ENCODE results near the gene C2CD2. TPM values are rescaled to one million over a fixed set of nuclear protein-coding genes. Genes with fewer than 3 reads are reported as not detected.
A peak's percentile ranks its signal among the peaks of the same experiment; 100 is the strongest.

The C2CD2 gene
- total RNA-seq, 2 experiments from 2014 or later: 7.0 to 8.8 TPM

- Mint-ChIP-seq H3K36me3 (ENCODE audit: low read depth) (peaks cover 7% of the 10 kb centered on the region), H3K9me3 (no peaks in the 10 kb centered on the region), H3K4me1 (no peaks in the 10 kb centered on the region), H3K27ac (no peak overlapping the region), H3K4me3 (no peak overlapping the region), H3K27me3 (no peaks in the 10 kb centered on the region)
- ChIA-PET POLR2A (interaction anchor here (0.6 kb wide), 1 partner anchor 161 kb away, joined by 3 read pairs; no protein-coding TSS in a partner anchor), CTCF (no interaction called here)
- no peak for DNase-seq
Measured at GRCh38 chr21:41850085-41850484, 103.7 kb downstream of the C2CD2 start.

GRCh38 chr21:41848958-41849580 is 104.7 kb downstream of the C2CD2 start:
- Mint-ChIP-seq H3K36me3 (ENCODE audit: low read depth) (peaks cover 4% of the 10 kb centered on the region), H3K27me3 (no peaks in the 10 kb centered on the region), H3K4me3 (no peak overlapping the region), H3K4me1 (no peaks in the 10 kb centered on the region), H3K27ac (no peak overlapping the region), H3K9me3 (no peaks in the 10 kb centered on the region)
- POLR2A ChIA-PET: no interaction called here
- no peak for DNase-seq
- CTCF ChIA-PET: interaction anchor here (1.1 kb wide), 1 partner anchor 19 kb away, joined by 3 read pairs; no protein-coding TSS in a partner anchor

- H3K36me3 Mint-ChIP-seq (ENCODE audit: low read depth): peaks cover 5% of the 10 kb centered on the region
- H3K9me3 Mint-ChIP-seq: no peaks in the 10 kb centered on the region
- ChIA-PET CTCF (interaction anchor here (1.1 kb wide), 1 partner anchor 19 kb away, joined by 3 read pairs; no protein-coding TSS in a partner anchor), POLR2A (no interaction called here)
- no peak overlapping the region for H3K4me3 Mint-ChIP-seq
- H3K27ac Mint-ChIP-seq: no peak overlapping the region
- no peak for DNase-seq
- no peaks in the 10 kb centered on the region for H3K27me3 Mint-ChIP-seq
- no peaks in the 10 kb centered on the region for H3K4me1 Mint-ChIP-seq
Measured at GRCh38 chr21:41848533-41848932, 105.3 kb downstream of the C2CD2 start.

- POLR2A ChIA-PET: no interaction called here
- no peaks in the 10 kb centered on the region for H3K27me3 Mint-ChIP-seq
Measured at GRCh38 chr21:41847066-41847804, 106.6 kb downstream of the C2CD2 start.

DNA sequence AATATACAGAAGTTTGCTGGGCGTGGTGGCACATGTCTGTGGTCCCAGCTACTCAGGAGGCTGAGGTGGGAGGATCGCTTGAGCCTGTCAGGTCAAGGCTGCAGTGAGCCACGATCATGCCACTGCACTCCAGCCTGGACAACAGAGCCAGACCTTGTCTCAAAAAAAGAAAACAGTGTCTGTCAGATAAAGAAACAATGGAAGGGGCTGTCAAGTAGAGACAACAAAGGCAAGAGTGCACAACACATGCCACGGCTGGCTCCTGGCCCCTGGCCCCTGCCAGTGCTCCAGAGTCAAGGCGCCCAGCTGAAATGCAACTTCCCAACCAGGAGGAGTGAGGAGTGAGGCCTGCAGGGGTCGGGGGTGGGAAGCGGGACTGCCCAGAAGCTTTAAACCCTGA is 107.3 kb downstream of the C2CD2 start:
- Mint-ChIP-seq H3K27me3 (no peaks in the 10 kb centered on the region), H3K9me3 (no peaks in the 10 kb centered on the region), H3K27ac (no peak overlapping the region), H3K4me3 (no peak overlapping the region), H3K4me1 (no peaks in the 10 kb centered on the region), H3K36me3 (ENCODE audit: low read depth) (peaks cover 14% of the 10 kb centered on the region)
- ChIA-PET CTCF (interaction anchor here (1.2 kb wide), 1 partner anchor 8 kb away, joined by 4 read pairs; no protein-coding TSS in a partner anchor), POLR2A (no interaction called here)
- DNase-seq: no peak

More at GRCh38 chr21:41847066-41847804, 106.6 kb downstream of the C2CD2 start:
- no peak overlapping the region for H3K4me3 Mint-ChIP-seq
- H3K9me3 Mint-ChIP-seq: no peaks in the 10 kb centered on the region
- no peak overlapping the region for H3K27ac Mint-ChIP-seq
- CTCF ChIA-PET: interaction anchor here (1.2 kb wide), 1 partner anchor 9 kb away, joined by 4 read pairs; no protein-coding TSS in a partner anchor
- peaks cover 10% of the 10 kb centered on the region for H3K36me3 Mint-ChIP-seq (ENCODE audit: low read depth)
- DNase-seq: no peak
- H3K4me1 Mint-ChIP-seq: no peaks in the 10 kb centered on the region

GRCh38 chr21:41846033-41846317 is 107.8 kb downstream of the C2CD2 start:
- H3K4me3 Mint-ChIP-seq: no peak overlapping the region
- DNase-seq: no peak
- H3K36me3 Mint-ChIP-seq (ENCODE audit: low read depth): peaks cover 18% of the 10 kb centered on the region
- ChIA-PET POLR2A (no interaction called here), CTCF (no interaction called here)
- H3K9me3 Mint-ChIP-seq: peaks cover 4% of the 10 kb centered on the region
- H3K27ac Mint-ChIP-seq: peak overlapping the region; percentile 3
- no peaks in the 10 kb centered on the region for H3K27me3 Mint-ChIP-seq
- H3K4me1 Mint-ChIP-seq: no peaks in the 10 kb centered on the region

- no peak overlapping the region for H3K27ac Mint-ChIP-seq
- peaks cover 7% of the 10 kb centered on the region for H3K9me3 Mint-ChIP-seq
- H3K4me1 Mint-ChIP-seq: no peaks in the 10 kb centered on the region
- H3K27me3 Mint-ChIP-seq: no peaks in the 10 kb centered on the region
- ChIA-PET CTCF (no interaction called here), POLR2A (no interaction called here)
- no peak overlapping the region for H3K4me3 Mint-ChIP-seq
- peaks cover 19% of the 10 kb centered on the region for H3K36me3 Mint-ChIP-seq (ENCODE audit: low read depth)
- DNase-seq: no peak
Measured at GRCh38 chr21:41845310-41846032, 108.3 kb downstream of the C2CD2 start.

DNA sequence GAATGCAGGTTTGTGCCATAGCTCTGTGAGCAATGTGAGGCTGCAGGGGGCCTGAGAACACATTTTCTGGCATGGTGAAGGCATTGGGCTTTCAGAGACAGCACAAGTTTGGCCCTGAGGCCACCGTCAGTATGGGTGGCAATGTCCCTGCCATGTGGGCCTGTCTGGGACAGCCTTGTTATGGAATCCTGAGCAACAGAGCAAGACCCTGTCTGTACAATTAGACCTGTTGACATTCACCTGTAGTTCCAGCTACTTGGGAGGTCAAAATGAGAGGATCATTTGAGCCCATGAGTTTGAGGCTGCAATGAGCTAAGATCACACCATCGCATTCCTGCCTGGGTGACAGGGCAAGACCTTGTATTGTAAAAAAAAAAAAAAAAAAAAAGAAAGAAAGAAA is 110.2 kb downstream of the C2CD2 start:
- CTCF ChIA-PET: no interaction called here

DNA sequence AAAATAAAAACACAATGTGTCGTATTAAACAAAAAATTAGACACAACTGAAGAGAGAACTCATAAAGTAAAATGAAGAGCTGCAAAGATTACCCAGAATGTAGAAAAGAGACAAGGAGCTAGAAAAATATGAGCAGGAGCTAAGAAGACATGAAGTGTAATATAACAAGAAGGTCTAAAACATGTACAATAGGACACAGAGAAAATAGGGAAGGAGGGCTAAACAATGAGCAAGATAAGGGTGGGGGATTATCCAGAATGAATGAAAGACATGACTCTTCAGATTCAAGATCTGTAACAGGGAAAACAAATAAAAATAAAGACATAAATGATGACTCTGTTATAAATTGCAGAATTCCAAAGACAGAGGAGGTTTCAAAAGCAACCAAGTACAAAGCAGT is 112.9 kb downstream of the C2CD2 start:
- Mint-ChIP-seq H3K4me3 (no peak overlapping the region), H3K4me1 (no peaks in the 10 kb centered on the region), H3K27ac (no peak overlapping the region), H3K36me3 (ENCODE audit: low read depth) (peaks cover 42% of the 10 kb centered on the region), H3K9me3 (peaks cover 9% of the 10 kb centered on the region), H3K27me3 (no peaks in the 10 kb centered on the region)
- no peak for DNase-seq
- ChIA-PET POLR2A (no interaction called here), CTCF (interaction anchor here (0.7 kb wide), 1 partner anchor 674 kb away, joined by 6 read pairs; no protein-coding TSS in a partner anchor)

More for the DNA sequence above, 110.2 kb downstream of the C2CD2 start:
- peaks cover 9% of the 10 kb centered on the region for H3K9me3 Mint-ChIP-seq
- no peak for DNase-seq
- peaks cover 30% of the 10 kb centered on the region for H3K36me3 Mint-ChIP-seq (ENCODE audit: low read depth)
- POLR2A ChIA-PET: no interaction called here
- H3K4me3 Mint-ChIP-seq: no peak overlapping the region
- H3K27me3 Mint-ChIP-seq: no peaks in the 10 kb centered on the region
- H3K4me1 Mint-ChIP-seq: no peaks in the 10 kb centered on the region
- H3K27ac Mint-ChIP-seq: no peak overlapping the region

- peaks cover 9% of the 10 kb centered on the region for H3K9me3 Mint-ChIP-seq
Measured at GRCh38 chr21:41839387-41840000, 114.3 kb downstream of the C2CD2 start.

DNA sequence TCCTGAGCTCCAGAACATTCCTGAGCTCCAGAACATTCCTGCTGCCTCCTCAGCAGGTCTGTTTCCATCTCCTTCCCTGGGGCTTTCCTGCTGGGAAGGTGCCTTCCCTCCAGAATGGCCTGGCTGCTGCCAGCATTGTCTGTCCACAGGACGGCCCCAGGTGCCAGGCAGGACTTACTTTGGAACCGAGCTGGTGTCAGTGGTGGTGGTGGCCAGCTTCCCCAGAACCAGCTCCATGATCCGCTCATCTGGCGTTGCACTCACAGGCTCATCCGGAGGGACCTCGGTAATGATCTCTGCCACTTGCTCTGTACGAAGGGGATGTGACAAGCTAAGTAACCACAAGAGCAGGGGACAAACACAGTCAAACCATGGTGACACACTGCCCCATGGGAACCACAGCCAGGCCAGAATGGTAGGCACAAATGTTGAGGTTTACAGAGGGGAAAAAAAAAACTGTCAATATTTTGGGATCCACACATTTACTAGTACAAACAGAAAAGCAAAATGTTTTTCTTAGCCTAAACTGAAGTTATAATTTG is 116.0 kb downstream of the C2CD2 start:
- Mint-ChIP-seq H3K4me3 (no peak overlapping the region), H3K9me3 (peaks cover 9% of the 10 kb centered on the region), H3K4me1 (no peaks in the 10 kb centered on the region), H3K27ac (no peak overlapping the region), H3K27me3 (no peaks in the 10 kb centered on the region), H3K36me3 (ENCODE audit: low read depth) (peaks cover 36% of the 10 kb centered on the region)
- POLR2A ChIA-PET: no interaction called here
- CTCF ChIA-PET: interaction anchor here (1.2 to 1.4 kb wide), 3 partner anchors 9 to 21 kb away, joined by 3 to 4 read pairs (median 4); no protein-coding TSS in a partner anchor
- DNase-seq: no peak

More at GRCh38 chr21:41839387-41840000, 114.3 kb downstream of the C2CD2 start:
- ChIA-PET POLR2A (no interaction called here), CTCF (no interaction called here)
- Mint-ChIP-seq H3K4me3 (no peak overlapping the region), H3K27ac (no peak overlapping the region), H3K4me1 (no peaks in the 10 kb centered on the region), H3K36me3 (ENCODE audit: low read depth) (peaks cover 42% of the 10 kb centered on the region), H3K27me3 (no peaks in the 10 kb centered on the region)
- no peak for DNase-seq

- peaks cover 9% of the 10 kb centered on the region for H3K9me3 Mint-ChIP-seq
- peak overlapping the region; percentile 22 for H3K27ac Mint-ChIP-seq
- no peaks in the 10 kb centered on the region for H3K27me3 Mint-ChIP-seq
- H3K36me3 Mint-ChIP-seq (ENCODE audit: low read depth): peaks cover 33% of the 10 kb centered on the region
- POLR2A ChIA-PET: no interaction called here
- CTCF ChIA-PET: no interaction called here
- DNase-seq: no peak
- H3K4me1 Mint-ChIP-seq: peaks cover 2% of the 10 kb centered on the region
- H3K4me3 Mint-ChIP-seq: no peak overlapping the region
Measured at GRCh38 chr21:41836166-41837015, 117.4 kb downstream of the C2CD2 start.
